HG02840 (cell line): ENCODE measurements around the gene TAF4.

Experiments used
- ATAC-seq: cut with Tn5 transposase; IDR thresholded peaks from one replicate; pipeline ENCODE4 v1.9.1; 2021; ENCODE audit warnings: mild to moderate bottlenecking, moderate library complexity, moderate number of reproducible peaks; ENCODE audit not compliant: unreplicated experiment, low FRiP score

Gene TAF4

GRCh38 chr20:62025832-62026563 is 39.7 kb downstream of the TAF4 start:
- ATAC-seq = no peak

GRCh38 chr20:62025394-62025793 is 40.3 kb downstream of the TAF4 start:
- ATAC-seq = no peak

- ATAC-seq = no peak
These were observed 41.7 kb downstream of the TAF4 start for GRCh38 chr20:62023935-62024334.

GRCh38 chr20:62022575-62023139 is 43.0 kb downstream of the TAF4 start:
- no peak for ATAC-seq

- no peak for ATAC-seq
These were observed 43.8 kb downstream of the TAF4 start for GRCh38 chr20:62021793-62022385.

- no peak for ATAC-seq
These were observed 44.6 kb downstream of the TAF4 start for GRCh38 chr20:62020935-62021701.

GRCh38 chr20:62019881-62020492 is 45.7 kb downstream of the TAF4 start:
- ATAC-seq = no peak

- ATAC-seq = no peak
These were observed 46.4 kb downstream of the TAF4 start for GRCh38 chr20:62019144-62019805.

- ATAC-seq = no peak
These were observed 47.1 kb downstream of the TAF4 start for GRCh38 chr20:62018437-62019143.

GRCh38 chr20:62015540-62016288 is 50.0 kb downstream of the TAF4 start:
- ATAC-seq = no peak

- no peak for ATAC-seq
These were observed 50.7 kb downstream of the TAF4 start for GRCh38 chr20:62014889-62015537.

GRCh38 chr20:62014488-62014775 is 51.2 kb downstream of the TAF4 start:
- ATAC-seq = no peak

GRCh38 chr20:62012631-62013030 is 53.0 kb downstream of the TAF4 start:
- no peak for ATAC-seq

- no peak for ATAC-seq
These were observed 53.6 kb downstream of the TAF4 start for GRCh38 chr20:62011938-62012534.

GRCh38 chr20:62011403-62011790 is 54.3 kb downstream of the TAF4 start:
- no peak for ATAC-seq

GRCh38 chr20:62010551-62011402 is 54.9 kb downstream of the TAF4 start:
- no peak for ATAC-seq

- ATAC-seq = no peak
These were observed 55.7 kb downstream of the TAF4 start for GRCh38 chr20:62009869-62010445.
